SKM-1 (cell line): ENCODE measurements around the gene BDNF.

ENCODE experiments used
- DNase-seq: peaks from one replicate; lab custom pipeline; 2025; ENCODE audit not compliant: unreplicated experiment; lab: John Stamatoyannopoulos, UW

Gene BDNF

DNA sequence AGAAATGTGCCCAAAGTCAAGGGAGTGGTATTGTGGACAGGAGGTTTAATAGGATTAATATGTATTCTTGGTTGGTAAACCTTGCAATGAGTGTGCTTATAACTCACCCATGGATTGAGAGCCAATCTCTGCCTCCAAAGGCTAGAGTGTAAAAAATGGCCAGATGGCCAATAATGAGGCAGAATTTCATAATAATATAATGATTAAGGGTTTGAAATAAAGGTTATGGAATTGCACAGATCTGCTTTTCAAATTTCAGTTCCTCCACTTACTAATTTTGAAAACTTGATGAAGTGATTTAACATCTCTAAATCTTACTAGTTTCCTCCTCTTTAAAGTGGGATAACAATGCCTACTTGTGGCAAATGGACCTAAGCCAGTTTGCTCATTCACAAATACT is 94.8 kb downstream of the BDNF start:
- DNase-seq, result no peak
